ENCODE results near the gene SHCBP1L. TPM values are rescaled to one million over a fixed set of nuclear protein-coding genes. Genes with fewer than 3 reads are reported as not detected.

Gene SHCBP1L
- total and polyA plus RNA-seq, 10 donors: not detected

DNA sequence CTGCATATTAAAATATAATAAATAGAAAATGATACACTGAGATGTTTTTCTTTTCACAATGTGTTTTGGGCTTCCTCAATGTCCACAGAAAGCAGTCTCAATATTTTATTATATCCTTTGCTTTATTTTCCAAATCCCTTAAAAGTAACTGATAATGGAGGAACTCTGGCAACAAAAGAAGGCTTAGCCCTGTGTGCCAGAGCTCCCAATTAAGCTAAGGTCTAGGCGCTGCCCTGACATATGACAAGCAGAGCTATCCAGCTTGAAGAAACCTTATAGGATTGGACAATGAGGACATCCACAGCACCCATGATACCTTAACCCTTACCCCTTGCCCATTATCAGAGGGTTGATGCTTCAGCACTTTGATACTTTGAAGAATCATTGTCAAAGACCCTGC, 12.9 kb upstream of the SHCBP1L start:
- no peak overlapping the region for H3K27ac ChIP-seq
- H3K4me3 ChIP-seq: no peak overlapping the region
- H3K4me1 ChIP-seq: peaks cover 0 to 9% (median 8%) of the 10 kb centered on the region in 6 donors
- peaks cover 0 to 8% (median 0%) of the 10 kb centered on the region in 7 donors for H3K27me3 ChIP-seq (replicated peaks in 1 of 7)
- intact Hi-C loops (cut with DNase I; ENCODE audit: low total_unique reads): loop anchor here (10.0 kb wide), 1 partner anchor 259 kb away; no protein-coding TSS in a partner anchor
- no peak for DNase-seq
- H3K36me3 ChIP-seq: no peaks in the 10 kb centered on the region
- TF ChIP-seq, protein P1, sequence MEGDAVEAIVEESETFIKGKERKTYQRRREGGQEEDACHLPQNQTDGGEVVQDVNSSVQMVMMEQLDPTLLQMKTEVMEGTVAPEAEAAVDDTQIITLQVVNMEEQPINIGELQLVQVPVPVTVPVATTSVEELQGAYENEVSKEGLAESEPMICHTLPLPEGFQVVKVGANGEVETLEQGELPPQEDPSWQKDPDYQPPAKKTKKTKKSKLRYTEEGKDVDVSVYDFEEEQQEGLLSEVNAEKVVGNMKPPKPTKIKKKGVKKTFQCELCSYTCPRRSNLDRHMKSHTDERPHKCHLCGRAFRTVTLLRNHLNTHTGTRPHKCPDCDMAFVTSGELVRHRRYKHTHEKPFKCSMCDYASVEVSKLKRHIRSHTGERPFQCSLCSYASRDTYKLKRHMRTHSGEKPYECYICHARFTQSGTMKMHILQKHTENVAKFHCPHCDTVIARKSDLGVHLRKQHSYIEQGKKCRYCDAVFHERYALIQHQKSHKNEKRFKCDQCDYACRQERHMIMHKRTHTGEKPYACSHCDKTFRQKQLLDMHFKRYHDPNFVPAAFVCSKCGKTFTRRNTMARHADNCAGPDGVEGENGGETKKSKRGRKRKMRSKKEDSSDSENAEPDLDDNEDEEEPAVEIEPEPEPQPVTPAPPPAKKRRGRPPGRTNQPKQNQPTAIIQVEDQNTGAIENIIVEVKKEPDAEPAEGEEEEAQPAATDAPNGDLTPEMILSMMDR (IDR thresholded peaks at IDR 0.05 in 8 of 11, conservative IDR thresholded peaks at IDR 0.05 in 3 of 11): no peak
- no peak for TF ChIP-seq POLR2A (IDR thresholded peaks at IDR 0.05)
- no peak for TF ChIP-seq POLR2AphosphoS5 (IDR thresholded peaks at IDR 0.05)
- no peaks in the 10 kb centered on the region for H3K9me3 ChIP-seq
- 86 to 100% (median 100%) methylated on average over 1 of the region's 1 CpG for WGBS, 5 donors

DNA sequence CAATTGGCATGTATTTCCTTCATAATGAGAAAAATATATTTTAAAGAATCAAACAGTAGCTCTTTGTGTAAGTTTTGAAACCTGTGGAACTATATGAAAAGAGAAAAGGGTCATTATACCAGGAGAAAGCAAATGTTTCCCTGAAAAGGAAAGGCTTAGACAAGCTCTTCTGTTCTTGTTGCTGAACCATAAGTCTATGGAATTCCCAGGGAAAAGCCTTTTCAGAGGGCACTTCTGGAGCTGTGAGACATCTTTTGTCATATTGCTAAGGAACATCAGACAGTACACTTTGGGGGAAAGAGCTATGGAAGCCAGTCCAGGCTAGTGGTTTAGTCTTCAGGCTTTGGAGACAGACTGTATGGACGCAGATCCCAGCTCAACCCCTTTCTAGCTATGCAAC, 12.1 kb upstream of the SHCBP1L start:
- DNase-seq: no peak
- WGBS, 5 donors: 88 to 97% (median 93%) methylated on average over 1 of the region's 1 CpG
- Histone ChIP-seq H3K27me3 (replicated peaks in 1 of 7) (peaks cover 0 to 8% (median 0%) of the 10 kb centered on the region in 7 donors), H3K36me3 (no peaks in the 10 kb centered on the region), H3K4me3 (no peak overlapping the region), H3K27ac (no peak overlapping the region), H3K9me3 (no peaks in the 10 kb centered on the region), H3K4me1 (peaks cover 0 to 9% (median 8%) of the 10 kb centered on the region in 6 donors)
- no peak for TF ChIP-seq POLR2A (IDR thresholded peaks at IDR 0.05)
- TF ChIP-seq, protein P1 (IDR thresholded peaks at IDR 0.05 in 8 of 11, conservative IDR thresholded peaks at IDR 0.05 in 3 of 11): no peak
- TF ChIP-seq POLR2AphosphoS5 (IDR thresholded peaks at IDR 0.05): no peak
- intact Hi-C loops (cut with DNase I; ENCODE audit: low total_unique reads): loop anchor here (10.0 kb wide), 1 partner anchor 260 kb away; no protein-coding TSS in a partner anchor

DNA sequence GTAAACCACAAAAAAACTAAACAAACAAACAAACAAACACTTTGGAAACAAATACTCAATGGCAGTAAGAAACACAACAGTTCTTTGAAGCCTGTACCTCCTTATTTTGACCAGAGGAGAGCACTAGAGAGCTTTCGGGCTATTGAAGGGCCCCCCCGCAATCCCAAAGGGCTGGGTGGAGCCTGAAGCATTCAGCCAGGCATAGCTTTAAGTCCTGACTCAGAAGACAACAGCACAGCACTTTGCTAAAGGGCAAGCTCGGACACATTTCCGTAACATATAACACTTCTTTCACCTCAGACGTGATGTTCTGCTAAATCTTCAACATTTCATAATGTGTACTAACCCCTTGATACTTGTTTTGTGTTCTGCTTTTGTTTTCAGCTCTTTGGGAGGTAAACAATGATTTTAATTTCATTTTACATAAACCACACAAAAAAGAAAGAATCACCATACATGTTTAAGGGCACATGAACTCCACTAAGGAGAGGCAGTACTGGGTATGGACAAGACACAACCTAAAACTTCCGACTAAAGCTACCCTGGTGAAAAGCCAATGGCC, 9.7 kb upstream of the SHCBP1L start:
- Histone ChIP-seq H3K27me3 (replicated peaks in 1 of 7) (peaks cover 0 to 8% (median 0%) of the 10 kb centered on the region in 7 donors), H3K9me3 (no peaks in the 10 kb centered on the region), H3K27ac (no peak overlapping the region), H3K4me1 (peaks cover 0 to 9% (median 8%) of the 10 kb centered on the region in 6 donors), H3K4me3 (peak overlapping the region in 2 of 8 donors; percentile 17 to 41), H3K36me3 (no peaks in the 10 kb centered on the region)
- intact Hi-C loops (cut with DNase I; ENCODE audit: low total_unique reads): loop anchor here (10.0 kb wide), 1 partner anchor 262 kb away; no protein-coding TSS in a partner anchor
- TF ChIP-seq POLR2A (IDR thresholded peaks at IDR 0.05) (no peak), POLR2AphosphoS5 (IDR thresholded peaks at IDR 0.05) (peak in 1 of 3 donors; percentile 49)
- TF ChIP-seq, protein P1 (IDR thresholded peaks at IDR 0.05 in 8 of 11, conservative IDR thresholded peaks at IDR 0.05 in 3 of 11): peak; percentile 69 to 89 (median 77)
- 11 to 21% (median 19%) methylated on average over 6 of the region's 6 CpGs for whole genome bisulfite sequencing, 5 donors
- peak; percentile 84 for DNase-seq

DNA sequence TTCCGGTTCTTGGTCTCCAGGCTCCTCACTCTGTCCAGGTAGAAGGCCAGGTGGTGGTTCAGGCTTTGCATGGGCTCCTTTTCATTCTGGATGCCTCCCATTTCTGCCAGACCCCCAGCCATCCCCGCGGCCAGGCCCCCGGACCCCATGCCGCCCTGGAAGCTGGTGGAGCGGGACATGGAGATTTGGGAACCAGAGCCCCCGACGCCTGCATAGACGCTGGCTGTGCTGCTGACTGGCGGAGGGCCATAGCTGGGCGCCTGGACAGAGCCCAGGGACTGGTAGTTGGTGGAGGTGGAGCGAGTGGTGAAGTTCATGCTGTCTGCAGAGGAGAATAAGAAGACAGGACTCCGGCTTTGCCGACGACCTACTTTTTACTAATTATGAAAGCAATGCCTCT, 7.1 kb upstream of the SHCBP1L start:
- H3K27ac ChIP-seq: no peak overlapping the region
- 88 to 96% (median 92%) methylated on average over 15 of the region's 15 CpGs for WGBS, 5 donors
- no peaks in the 10 kb centered on the region for H3K9me3 ChIP-seq
- intact Hi-C loops (cut with DNase I; ENCODE audit: low total_unique reads): loop anchor here (10.0 kb wide), 1 partner anchor 265 kb away; no protein-coding TSS in a partner anchor
- DNase-seq: no peak
- TF ChIP-seq, protein P1 (IDR thresholded peaks at IDR 0.05 in 8 of 11, conservative IDR thresholded peaks at IDR 0.05 in 3 of 11): no peak
- TF ChIP-seq POLR2A (IDR thresholded peaks at IDR 0.05) (no peak), POLR2AphosphoS5 (IDR thresholded peaks at IDR 0.05) (no peak)
- H3K27me3 ChIP-seq (replicated peaks in 1 of 7): peaks cover 0 to 6% (median 0%) of the 10 kb centered on the region in 7 donors
- H3K36me3 ChIP-seq: no peaks in the 10 kb centered on the region
- H3K4me1 ChIP-seq: peaks cover 0 to 9% (median 8%) of the 10 kb centered on the region in 6 donors
- no peak overlapping the region for H3K4me3 ChIP-seq
